Ammon's horn (tissue), 1 donor: ENCODE data around the gene PAX7.
"Not testable (repeated sequence)": the region's sequence is repeated elsewhere in the genome, so short reads cannot be mapped to it uniquely, and the experiment has no call there.

Source experiments
- DNase-seq: peaks from one replicate; pipeline ENCODE4 v3.0.0-alpha.2; 2016; ENCODE audit warnings: low spot score

The PAX7 gene

GRCh38 chr1:18658831-18659230, 28.2 kb downstream of the PAX7 start:
- no peak for DNase-seq

- no peak for DNase-seq
These were observed 31.0 kb downstream of the PAX7 start for GRCh38 chr1:18661404-18662285.

GRCh38 chr1:18662286-18662639, 31.6 kb downstream of the PAX7 start:
- DNase-seq = no peak

GRCh38 chr1:18666317-18666920, 35.8 kb downstream of the PAX7 start:
- DNase-seq = no peak

- DNase-seq = no peak
These were observed 36.7 kb downstream of the PAX7 start for GRCh38 chr1:18667333-18667732.

- no peak for DNase-seq
These were observed 37.4 kb downstream of the PAX7 start for GRCh38 chr1:18668046-18668445.

GRCh38 chr1:18668750-18669404, 38.2 kb downstream of the PAX7 start:
- no peak for DNase-seq

GRCh38 chr1:18670121-18670867, 39.6 kb downstream of the PAX7 start:
- no peak for DNase-seq

GRCh38 chr1:18670868-18671225, 40.2 kb downstream of the PAX7 start:
- no peak for DNase-seq

GRCh38 chr1:18673976-18674375, 43.3 kb downstream of the PAX7 start:
- DNase-seq = no peak

- DNase-seq = no peak
These were observed 45.7 kb downstream of the PAX7 start for GRCh38 chr1:18676332-18676781.

- DNase-seq = peak; percentile 5
These were observed 50.8 kb downstream of the PAX7 start for GRCh38 chr1:18681423-18681835.

- no peak for DNase-seq
These were observed 51.7 kb downstream of the PAX7 start for GRCh38 chr1:18682375-18682774.

GRCh38 chr1:18684303-18684702, 53.7 kb downstream of the PAX7 start:
- no peak for DNase-seq

GRCh38 chr1:18686540-18686939, 55.9 kb downstream of the PAX7 start:
- DNase-seq = no peak

GRCh38 chr1:18687273-18687672, 56.6 kb downstream of the PAX7 start:
- no peak for DNase-seq

- no peak for DNase-seq
These were observed 61.0 kb downstream of the PAX7 start for GRCh38 chr1:18691648-18692047.

- no peak for DNase-seq
These were observed 62.8 kb downstream of the PAX7 start for GRCh38 chr1:18693256-18694098.

- DNase-seq = not testable (repeated sequence)
These were observed 63.6 kb downstream of the PAX7 start for GRCh38 chr1:18694289-18694688.

GRCh38 chr1:18697541-18697940, 66.9 kb downstream of the PAX7 start:
- DNase-seq = no peak

GRCh38 chr1:18700530-18700929, 69.9 kb downstream of the PAX7 start:
- DNase-seq = no peak
